Trophoblast cell (in vitro differentiated cells and primary cell): ENCODE measurements around the gene FAM13A.

ENCODE experiments used
- DNase-seq, 2 donors: peaks; one replicate each; pipeline ENCODE4 v3.0.0-alpha.2; 2016
- H2AFZ ChIP-seq: 2 replicates; pipeline ENCODE4 v1.6.1; 2013; ENCODE audit warnings: low read length, moderate library complexity, mild to moderate bottlenecking; ENCODE audit not compliant: insufficient read depth, poor library complexity
- H2AK5ac ChIP-seq: 2 replicates; pipeline ENCODE4 v1.6.1; 2013; ENCODE audit warnings: mild to moderate bottlenecking, low read length
- H2BK120ac ChIP-seq: 2 replicates; pipeline ENCODE4 v1.6.1; 2013; ENCODE audit warnings: low read length, mild to moderate bottlenecking, moderate library complexity; ENCODE audit not compliant: insufficient read depth, poor library complexity
- H2BK12ac ChIP-seq: 2 replicates; pipeline ENCODE4 v1.6.1; 2013; ENCODE audit warnings: mild to moderate bottlenecking, low read length, moderate library complexity
- H2BK5ac ChIP-seq: 2 replicates; pipeline ENCODE4 v1.6.1; 2013; ENCODE audit warnings: low read length, low read depth, moderate library complexity, mild to moderate bottlenecking; ENCODE audit not compliant: poor library complexity
- H3K14ac ChIP-seq: 2 replicates; pipeline ENCODE4 v1.6.1; 2013; ENCODE audit warnings: mild to moderate bottlenecking, low read length
- H3K18ac ChIP-seq: 2 replicates; pipeline ENCODE4 v1.6.1; 2013; ENCODE audit warnings: mild to moderate bottlenecking, low read length
- H3K23ac ChIP-seq: 2 replicates; pipeline ENCODE4 v1.6.1; 2013; ENCODE audit warnings: low read length
- H3K27ac ChIP-seq: 2 replicates; pipeline ENCODE4 v1.5.1; 2013; ENCODE audit warnings: low read depth, mild to moderate bottlenecking, inconsistent platforms, low read length, moderate library complexity
- H3K27me3 ChIP-seq: 2 replicates; pipeline ENCODE4 v1.6.1; 2013; ENCODE audit warnings: inconsistent platforms, mild to moderate bottlenecking, low read length, moderate library complexity; ENCODE audit not compliant: insufficient read depth
- H3K36me3 ChIP-seq, 2 experiments: 1 replicate in 1 of 2; 2 replicates in 1 of 2; pipeline ENCODE4 v1.6.1; 2013; ENCODE audit warnings: low read length in 2 of 2, mild to moderate bottlenecking in 2 of 2, moderate library complexity in 1 of 2; ENCODE audit not compliant: insufficient read depth in 2 of 2, control insufficient read depth in 1 of 2
- H3K4ac ChIP-seq: 2 replicates; pipeline ENCODE4 v1.6.1; 2013; ENCODE audit warnings: low read depth, mild to moderate bottlenecking, low read length, moderate library complexity
- H3K4me1 ChIP-seq, 2 experiments: 1 replicate in 1 of 2; 2 replicates in 1 of 2; pipeline ENCODE4 v1.6.1; 2013; ENCODE audit warnings: low read length in 2 of 2, mild to moderate bottlenecking in 2 of 2, moderate library complexity in 1 of 2; ENCODE audit not compliant: insufficient read depth in 2 of 2, control insufficient read depth in 1 of 2
- H3K4me2 ChIP-seq: 2 replicates; pipeline ENCODE4 v1.6.1; 2013; ENCODE audit warnings: inconsistent platforms, mild to moderate bottlenecking, low read length, moderate library complexity
- H3K4me3 ChIP-seq: 2 replicates; pipeline ENCODE4 v1.5.1; 2013; ENCODE audit warnings: mild to moderate bottlenecking, low read depth, low read length, inconsistent platforms
- H3K79me1 ChIP-seq: one replicate; pipeline ENCODE4 v1.6.1; 2013; ENCODE audit warnings: low read length
- H3K79me2 ChIP-seq: 2 replicates; pipeline ENCODE4 v1.6.1; 2013; ENCODE audit warnings: low read length, mild to moderate bottlenecking; ENCODE audit not compliant: control insufficient read depth, insufficient read depth, poor library complexity
- H3K9ac ChIP-seq: 2 replicates; pipeline ENCODE4 v1.6.1; 2013; ENCODE audit warnings: mild to moderate bottlenecking, low read length
- H3K9me3 ChIP-seq: 2 replicates; pipeline ENCODE4 v1.6.1; 2013; ENCODE audit warnings: low read depth, mild to moderate bottlenecking, control low read depth, inconsistent platforms, low read length; ENCODE audit not compliant: insufficient read depth
- H4K12ac ChIP-seq: 2 replicates; pipeline ENCODE4 v1.6.1; 2013; ENCODE audit warnings: low read depth, mild to moderate bottlenecking, low read length, moderate library complexity
- H4K8ac ChIP-seq: 2 replicates; pipeline ENCODE4 v1.6.1; 2013; ENCODE audit warnings: low read depth, mild to moderate bottlenecking, low read length, moderate library complexity
- H4K91ac ChIP-seq: one replicate; pipeline ENCODE4 v1.6.1; 2013; ENCODE audit warnings: low read depth, mild to moderate bottlenecking, low read length, moderate library complexity
- WGBS: extraction: QIAGEN DNeasy Blood & Tissue Kit; methylation state at CpG from one replicate; pipeline ENCODE4 v1.1.7; 2013; ENCODE audit warnings: missing lambda C conversion rate; ENCODE audit not compliant: insufficient read length, insufficient coverage; ENCODE audit errors: extremely low coverage; 5-methylcytosine and 5-hydroxymethylcytosine counted together

Gene FAM13A

GRCh38 chr4:88911246-88912212 lies 145.5 kb downstream of the FAM13A start:
- Histone ChIP-seq H3K36me3 (no peaks in the 10 kb centered on the region), H4K91ac (no peak overlapping the region), H4K12ac (no peak overlapping the region), H2BK5ac (no peak overlapping the region), H3K9ac (no peak overlapping the region), H3K18ac (no peak overlapping the region), H3K4me2 (no peak overlapping the region), H3K79me1 (no peaks in the 10 kb centered on the region), H3K9me3 (no peaks in the 10 kb centered on the region), H3K23ac (no peak overlapping the region), H4K8ac (no peak overlapping the region), H2BK12ac (no peak overlapping the region), H3K27me3 (no peaks in the 10 kb centered on the region), H2BK120ac (no peak overlapping the region), H3K27ac (no peak overlapping the region), H3K4me3 (no peak overlapping the region), H3K4me1 (no peaks in the 10 kb centered on the region), H3K79me2 (no peaks in the 10 kb centered on the region), H3K14ac (no peak overlapping the region), H3K4ac (no peak overlapping the region), H2AK5ac (no peak overlapping the region), H2AFZ (no peak overlapping the region)
- no peak for DNase-seq
- WGBS, result no CpG with 5 or more reads among the region's 5 CpGs

DNA sequence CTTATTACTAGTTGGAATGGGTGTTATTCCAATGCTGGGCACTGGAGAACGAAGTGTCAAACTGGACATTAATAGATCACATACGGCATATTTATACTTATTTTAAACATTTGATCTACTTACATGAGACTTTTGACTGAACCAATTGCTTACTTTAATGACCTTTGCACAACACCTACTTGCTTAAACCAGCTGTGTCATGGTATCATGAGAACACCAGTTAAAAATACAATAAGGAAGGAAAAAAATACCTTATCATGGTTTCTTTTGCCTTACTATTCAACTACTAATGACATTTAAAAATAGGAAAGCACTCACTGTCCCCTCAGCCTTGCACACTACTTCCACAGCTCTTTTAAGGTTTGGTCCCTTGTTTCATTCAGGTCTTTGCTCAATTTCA lies 146.9 kb downstream of the FAM13A start:
- no peak overlapping the region for H3K14ac ChIP-seq
- no peak overlapping the region for H3K9ac ChIP-seq
- no peak overlapping the region for H3K23ac ChIP-seq
- no peak overlapping the region for H2AK5ac ChIP-seq
- H3K4me1 ChIP-seq, result no peaks in the 10 kb centered on the region
- WGBS, result no CpG with 5 or more reads among the region's 2 CpGs
- H3K4ac ChIP-seq, result no peak overlapping the region
- H2BK120ac ChIP-seq, result no peak overlapping the region
- no peak overlapping the region for H3K18ac ChIP-seq
- no peaks in the 10 kb centered on the region for H3K9me3 ChIP-seq
- no peak for DNase-seq
- H3K4me2 ChIP-seq, result no peak overlapping the region
- H3K27ac ChIP-seq, result no peak overlapping the region
- H4K91ac ChIP-seq, result no peak overlapping the region
- no peaks in the 10 kb centered on the region for H3K79me1 ChIP-seq
- H3K79me2 ChIP-seq, result no peaks in the 10 kb centered on the region
- H2AFZ ChIP-seq, result no peak overlapping the region
- H3K36me3 ChIP-seq, result no peaks in the 10 kb centered on the region
- H3K27me3 ChIP-seq, result no peaks in the 10 kb centered on the region
- no peak overlapping the region for H2BK12ac ChIP-seq
- H4K8ac ChIP-seq, result no peak overlapping the region
- no peak overlapping the region for H3K4me3 ChIP-seq
- H2BK5ac ChIP-seq, result no peak overlapping the region
- no peak overlapping the region for H4K12ac ChIP-seq

DNA sequence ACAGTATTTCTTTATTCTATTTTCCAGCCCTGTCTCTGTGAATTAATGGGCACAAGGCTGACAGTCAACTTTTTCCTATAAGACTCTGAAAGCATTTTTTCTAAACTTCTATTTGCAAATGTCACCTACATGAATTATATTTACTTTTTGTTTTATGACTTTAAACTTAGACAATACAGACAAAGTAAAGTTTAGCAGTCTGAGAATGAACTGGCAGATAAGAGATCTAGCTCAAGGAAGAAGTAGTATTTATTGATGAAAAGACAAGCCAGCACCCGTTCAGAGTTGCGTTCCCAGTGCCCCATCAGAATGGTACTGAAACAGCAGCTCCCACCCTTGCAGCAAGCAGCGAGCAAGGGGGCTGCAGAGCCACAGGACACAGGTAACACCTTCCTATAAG lies 148.5 kb downstream of the FAM13A start:
- no peaks in the 10 kb centered on the region for H3K4me1 ChIP-seq
- no peak overlapping the region for H3K9ac ChIP-seq
- H3K14ac ChIP-seq, result no peak overlapping the region
- WGBS, result no CpG with 5 or more reads among the region's 3 CpGs
- no peak overlapping the region for H4K91ac ChIP-seq
- H3K23ac ChIP-seq, result no peak overlapping the region
- no peak for DNase-seq
- no peak overlapping the region for H3K4me3 ChIP-seq
- H3K4me2 ChIP-seq, result no peak overlapping the region
- no peak overlapping the region for H2AFZ ChIP-seq
- no peak overlapping the region for H2BK5ac ChIP-seq
- H3K79me2 ChIP-seq, result no peaks in the 10 kb centered on the region
- H3K79me1 ChIP-seq, result no peaks in the 10 kb centered on the region
- no peaks in the 10 kb centered on the region for H3K36me3 ChIP-seq
- no peak overlapping the region for H3K27ac ChIP-seq
- no peaks in the 10 kb centered on the region for H3K27me3 ChIP-seq
- H3K4ac ChIP-seq, result no peak overlapping the region
- no peaks in the 10 kb centered on the region for H3K9me3 ChIP-seq
- H2BK12ac ChIP-seq, result no peak overlapping the region
- no peak overlapping the region for H4K8ac ChIP-seq
- no peak overlapping the region for H2AK5ac ChIP-seq
- no peak overlapping the region for H2BK120ac ChIP-seq
- no peak overlapping the region for H3K18ac ChIP-seq
- H4K12ac ChIP-seq, result no peak overlapping the region

DNA sequence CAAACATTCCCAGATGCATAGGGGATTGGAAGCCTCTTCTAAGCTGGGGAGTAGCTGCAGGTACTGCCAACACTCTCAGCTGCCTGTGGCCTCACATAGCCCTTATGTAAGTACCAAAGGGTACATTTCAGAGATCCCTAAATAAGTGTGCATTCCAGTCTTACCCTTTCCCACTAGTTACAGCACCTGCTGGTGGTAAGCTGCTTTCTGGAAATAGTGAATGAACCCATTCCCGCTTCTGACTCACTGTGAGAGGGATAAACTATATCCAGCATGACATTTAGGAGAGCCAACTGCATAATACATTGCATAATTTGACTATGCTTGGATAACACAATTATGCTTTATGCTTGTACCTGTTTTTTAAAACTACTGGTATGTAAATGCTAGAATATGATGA lies 149.0 kb downstream of the FAM13A start:
- Histone ChIP-seq H3K9me3 (no peaks in the 10 kb centered on the region), H2AFZ (no peak overlapping the region), H3K4me2 (no peak overlapping the region), H3K79me1 (no peaks in the 10 kb centered on the region), H3K27me3 (no peaks in the 10 kb centered on the region), H3K4me3 (no peak overlapping the region), H3K79me2 (no peaks in the 10 kb centered on the region), H2BK120ac (no peak overlapping the region), H4K8ac (no peak overlapping the region), H3K36me3 (no peaks in the 10 kb centered on the region), H3K4me1 (no peaks in the 10 kb centered on the region), H3K4ac (no peak overlapping the region), H2AK5ac (no peak overlapping the region), H2BK12ac (no peak overlapping the region), H2BK5ac (no peak overlapping the region), H3K9ac (no peak overlapping the region), H3K27ac (no peak overlapping the region), H3K18ac (no peak overlapping the region), H3K14ac (no peak overlapping the region), H4K91ac (no peak overlapping the region), H4K12ac (no peak overlapping the region), H3K23ac (no peak overlapping the region)
- WGBS, result no CpG with 5 or more reads among the region's 1 CpG
- DNase-seq, result peak; percentile 6 to 31
